Right atrium auricular region (tissue), 2 donors: Measurements from ENCODE around the gene RBMS1. TPM values are rescaled to one million over a fixed set of nuclear protein-coding genes. Genes with fewer than 3 reads are reported as not detected.
"Not testable (repeated sequence)": the region's sequence is repeated elsewhere in the genome, so short reads cannot be mapped to it uniquely, and the experiment has no call there.

ENCODE experiments used
- DNase-seq: peaks from one replicate; pipeline ENCODE4 v3.0.0-alpha.2; 2019; ENCODE audit warnings: low spot score
- H3K27ac ChIP-seq, 2 donors: fragments of 200-600 bp; sonication (generic); 1 replicate in 1 of 2; 2 replicates in 1 of 2; pipeline ENCODE4 v1.5.1; 2016 to 2019
- H3K27me3 ChIP-seq, 2 donors: fragments of 200-600 bp; sonication (generic); one replicate each; pipeline versions ENCODE4 v1.5.1 to v1.6.0; 2017 to 2019
- H3K36me3 ChIP-seq: fragments of 200-600 bp; sonication (generic); one replicate; pipeline ENCODE4 v1.5.1; 2016
- H3K4me1 ChIP-seq, 2 donors: fragments of 200-600 bp; sonication (generic); one replicate each; pipeline versions ENCODE4 v1.5.1 to v1.6.0; 2017 to 2019
- H3K4me3 ChIP-seq, 2 donors: fragments of 200-600 bp; sonication (generic); 1 replicate in 1 of 2; 2 replicates in 1 of 2; pipeline ENCODE4 v1.5.1; 2017 to 2019; ENCODE audit warnings: mild to moderate bottlenecking in 1 of 2, moderate library complexity in 1 of 2
- H3K9me3 ChIP-seq, 2 donors: fragments of 200-600 bp; sonication (generic); one replicate each; pipeline ENCODE4 v1.5.1; 2019
- total RNA-seq, 2 donors: library from RNA; depleted of rRNA; stranded (reverse); fragments of >200 nt; gene quantifications; one replicate each; pipeline ENCODE4 v1.1.0, GENCODE V29; 2016
- TF ChIP-seq, protein P1 (sequence below), 2 donors: fragments of 200-600 bp; sonication (generic); IDR thresholded peaks; one replicate each; pipeline ENCODE4 v1.5.1; 2019; ENCODE audit warnings: antibody characterized with exemption in 2 of 2

The RBMS1 gene
- total RNA-seq, 2 donors from 2014 or later = 52.3 to 57.0 TPM

DNA sequence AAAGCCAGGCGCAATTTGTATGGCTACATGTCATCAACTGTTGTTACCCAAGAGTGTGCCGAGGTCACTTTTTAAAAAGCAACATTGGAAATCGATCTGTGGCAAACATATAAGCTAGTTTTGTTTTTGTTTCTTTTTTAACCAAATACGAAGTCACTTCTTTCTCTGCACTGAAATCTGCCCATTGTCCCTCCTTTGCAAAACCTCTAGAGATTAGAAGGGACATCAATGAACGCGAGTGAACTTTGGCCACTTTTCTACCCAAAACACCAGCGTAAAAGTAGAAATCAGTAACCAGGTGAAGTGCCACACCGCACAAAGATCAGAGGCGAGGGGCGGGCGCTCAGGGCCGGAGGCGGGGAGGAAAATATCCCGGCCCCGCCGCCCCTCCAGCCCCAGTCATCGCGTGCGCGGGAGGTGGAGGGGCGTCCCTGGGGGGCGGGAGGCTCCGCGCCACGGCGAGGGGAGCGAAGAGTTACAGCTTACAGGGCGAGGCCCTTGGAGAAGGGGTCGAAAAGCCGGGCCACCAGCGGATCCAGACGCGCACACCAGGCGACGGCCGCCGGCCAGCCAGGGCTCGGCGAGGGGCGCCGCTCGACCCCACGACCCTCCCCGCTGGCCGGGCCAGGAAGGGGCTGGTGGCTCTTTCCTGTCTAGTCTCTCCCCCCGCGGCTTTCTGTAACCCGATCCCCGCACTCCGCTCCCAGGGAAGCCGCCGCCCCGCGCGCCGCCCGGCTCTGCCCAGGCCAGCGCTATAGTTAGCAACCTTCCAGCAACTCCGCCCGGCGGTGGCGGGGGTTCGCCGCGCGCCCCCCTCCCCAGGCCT lies 993 bp downstream of the RBMS1 start:
- Histone ChIP-seq H3K4me3 (peak overlapping the region; percentile 73 to 92), H3K27me3 (no peaks in the 10 kb centered on the region), H3K36me3 (no peaks in the 10 kb centered on the region), H3K9me3 (no peaks in the 10 kb centered on the region), H3K27ac (peak overlapping the region; percentile 96 to 98), H3K4me1 (peaks cover 0 to 32% of the 10 kb centered on the region in 2 donors)
- TF ChIP-seq, protein P1, sequence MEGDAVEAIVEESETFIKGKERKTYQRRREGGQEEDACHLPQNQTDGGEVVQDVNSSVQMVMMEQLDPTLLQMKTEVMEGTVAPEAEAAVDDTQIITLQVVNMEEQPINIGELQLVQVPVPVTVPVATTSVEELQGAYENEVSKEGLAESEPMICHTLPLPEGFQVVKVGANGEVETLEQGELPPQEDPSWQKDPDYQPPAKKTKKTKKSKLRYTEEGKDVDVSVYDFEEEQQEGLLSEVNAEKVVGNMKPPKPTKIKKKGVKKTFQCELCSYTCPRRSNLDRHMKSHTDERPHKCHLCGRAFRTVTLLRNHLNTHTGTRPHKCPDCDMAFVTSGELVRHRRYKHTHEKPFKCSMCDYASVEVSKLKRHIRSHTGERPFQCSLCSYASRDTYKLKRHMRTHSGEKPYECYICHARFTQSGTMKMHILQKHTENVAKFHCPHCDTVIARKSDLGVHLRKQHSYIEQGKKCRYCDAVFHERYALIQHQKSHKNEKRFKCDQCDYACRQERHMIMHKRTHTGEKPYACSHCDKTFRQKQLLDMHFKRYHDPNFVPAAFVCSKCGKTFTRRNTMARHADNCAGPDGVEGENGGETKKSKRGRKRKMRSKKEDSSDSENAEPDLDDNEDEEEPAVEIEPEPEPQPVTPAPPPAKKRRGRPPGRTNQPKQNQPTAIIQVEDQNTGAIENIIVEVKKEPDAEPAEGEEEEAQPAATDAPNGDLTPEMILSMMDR (IDR thresholded peaks at IDR 0.05) = no peak
- peak; percentile 73 for DNase-seq

DNA sequence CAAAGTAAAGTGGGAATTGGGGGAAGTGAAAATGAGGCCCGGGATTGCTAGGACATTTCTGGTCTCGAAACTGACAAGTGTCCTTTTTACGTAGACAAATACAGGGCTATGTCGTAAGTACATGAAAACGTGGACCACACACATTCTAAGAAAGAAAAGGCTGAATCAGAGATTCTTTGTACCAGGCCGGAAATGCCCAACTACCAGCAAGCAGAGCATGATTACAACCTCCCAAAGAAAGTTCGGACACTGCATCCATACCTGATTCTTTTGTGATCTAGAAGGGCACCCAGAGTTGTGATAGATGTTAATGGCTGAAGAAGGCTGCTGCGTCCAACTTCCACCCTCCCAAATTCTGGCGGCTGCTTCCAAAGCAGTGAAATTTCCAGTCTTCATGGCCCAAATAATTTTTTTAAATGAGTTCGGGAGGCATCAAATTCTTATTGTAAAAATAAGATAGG lies 1.7 kb downstream of the RBMS1 start:
- Histone ChIP-seq H3K36me3 (no peaks in the 10 kb centered on the region), H3K4me1 (peaks cover 0 to 38% of the 10 kb centered on the region in 2 donors), H3K4me3 (peak overlapping the region; percentile 73 to 92), H3K27me3 (no peaks in the 10 kb centered on the region), H3K9me3 (no peaks in the 10 kb centered on the region), H3K27ac (peak overlapping the region; percentile 96 to 98)
- TF ChIP-seq, protein P1 (IDR thresholded peaks at IDR 0.05) = no peak
- no peak for DNase-seq

DNA sequence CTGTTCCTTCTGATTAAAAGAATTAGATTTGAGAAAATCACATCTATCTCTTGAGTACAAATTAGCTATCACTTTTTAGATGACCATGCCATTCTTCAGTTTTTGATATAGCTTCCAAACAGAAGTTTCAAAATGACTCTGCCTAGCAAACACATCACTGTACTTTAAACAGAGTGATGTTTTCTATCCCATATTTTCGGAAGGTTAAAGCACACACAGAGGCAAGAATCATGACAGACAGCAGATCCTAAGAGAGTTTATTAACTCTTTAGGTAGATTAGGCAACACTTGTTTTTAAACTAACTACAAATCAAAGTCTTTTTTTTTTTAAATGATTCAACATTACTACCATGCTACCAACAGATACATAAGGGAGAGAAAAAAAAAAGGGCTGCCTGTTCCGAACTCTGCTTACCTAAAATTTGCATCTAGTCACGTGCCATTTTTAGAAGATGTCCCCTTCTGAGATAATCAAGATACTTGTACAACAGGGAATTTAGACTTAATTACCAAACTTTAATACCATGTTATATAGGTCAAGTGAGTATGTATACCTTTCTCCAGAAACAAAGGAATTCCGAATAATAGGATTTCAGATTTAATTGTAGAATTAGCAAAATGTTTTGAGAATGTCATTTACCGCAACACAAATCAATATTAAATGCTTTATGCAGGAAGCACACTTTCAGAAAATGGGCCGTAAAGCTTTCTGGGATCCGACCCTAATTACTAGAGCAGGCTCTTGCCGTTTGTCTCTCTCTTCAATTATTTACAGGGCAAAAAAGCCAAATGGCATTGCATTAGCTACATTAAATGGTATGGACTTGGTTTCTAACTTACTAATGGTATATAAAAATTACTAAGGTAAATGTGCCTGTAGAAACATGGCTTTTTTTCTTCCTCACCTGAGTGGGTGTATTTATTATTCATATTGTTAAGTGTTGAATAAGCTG lies 2.6 kb downstream of the RBMS1 start:
- Histone ChIP-seq H3K4me3 (peak overlapping the region; percentile 73 to 92), H3K27me3 (no peaks in the 10 kb centered on the region), H3K36me3 (no peaks in the 10 kb centered on the region), H3K4me1 (peaks cover 0 to 48% of the 10 kb centered on the region in 2 donors), H3K9me3 (no peaks in the 10 kb centered on the region), H3K27ac (peak overlapping the region; percentile 96 to 98)
- DNase-seq = no peak
- TF ChIP-seq, protein P1 (IDR thresholded peaks at IDR 0.05) = no peak

DNA sequence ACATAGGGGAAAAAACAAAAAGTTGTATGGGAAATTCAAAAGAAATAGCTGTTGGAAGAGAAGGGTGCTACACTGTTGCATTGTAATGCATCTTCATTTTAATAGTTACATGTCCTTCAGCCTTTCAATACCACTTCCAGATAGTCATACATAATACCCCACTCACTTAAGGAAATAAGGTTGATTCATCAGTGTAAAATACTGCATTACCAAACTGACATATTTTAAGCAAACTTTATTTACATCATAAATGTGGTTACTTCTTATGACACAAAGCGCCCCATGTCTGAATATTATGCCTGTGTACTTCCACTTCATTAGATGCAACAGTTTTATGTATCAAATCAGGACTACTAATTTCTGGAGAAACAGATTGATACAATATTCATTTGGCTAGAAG lies 4.5 kb downstream of the RBMS1 start:
- Histone ChIP-seq H3K9me3 (no peaks in the 10 kb centered on the region), H3K27me3 (no peaks in the 10 kb centered on the region), H3K4me3 (no peak overlapping the region), H3K36me3 (no peaks in the 10 kb centered on the region), H3K4me1 (peaks cover 0 to 48% of the 10 kb centered on the region in 2 donors), H3K27ac (no peak overlapping the region)
- TF ChIP-seq, protein P1 (IDR thresholded peaks at IDR 0.05) = no peak
- DNase-seq = no peak

DNA sequence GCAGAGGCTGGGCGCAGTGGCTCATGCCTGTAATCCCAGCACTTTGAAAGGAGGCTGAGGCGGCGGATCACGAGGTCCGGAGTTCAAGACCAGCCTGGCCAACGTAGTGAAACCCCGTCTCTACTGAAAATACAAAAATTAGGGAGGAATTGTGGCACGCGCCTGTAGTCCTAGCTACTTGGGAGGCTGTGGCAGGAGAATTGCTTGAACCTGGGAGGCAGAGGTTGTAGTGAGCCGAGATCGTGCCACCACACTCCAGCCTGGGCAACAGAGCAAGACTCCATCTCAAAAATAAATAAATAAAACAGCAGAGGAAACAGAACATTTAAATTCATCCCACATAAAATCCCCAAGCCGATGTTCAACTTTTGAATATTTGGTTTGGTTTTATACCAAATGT lies 5.3 kb downstream of the RBMS1 start:
- H3K27ac ChIP-seq = not testable (repeated sequence)

DNA sequence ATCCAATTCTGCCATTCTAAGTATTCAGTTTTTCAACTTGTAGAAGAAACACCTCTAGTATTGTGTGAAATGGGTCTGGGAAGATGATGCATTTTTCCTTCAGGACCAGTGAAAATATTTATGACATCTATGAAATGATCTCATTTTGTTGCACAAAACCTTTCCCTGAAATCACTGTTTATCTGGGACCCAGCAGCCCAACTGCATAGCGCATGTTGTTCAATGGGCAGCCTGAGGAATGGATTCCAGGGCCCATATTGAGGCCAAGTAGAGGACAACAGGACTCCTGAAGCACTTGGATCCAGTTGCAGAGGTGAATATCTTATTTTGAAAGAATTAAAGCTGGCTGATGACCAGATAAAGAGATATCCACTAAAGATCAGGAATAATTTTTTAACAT lies 7.3 kb downstream of the RBMS1 start:
- H3K4me1 ChIP-seq = peaks cover 0 to 62% of the 10 kb centered on the region in 2 donors
- H3K4me3 ChIP-seq = no peak overlapping the region
- no peaks in the 10 kb centered on the region for H3K27me3 ChIP-seq
- H3K36me3 ChIP-seq = no peaks in the 10 kb centered on the region
- no peak overlapping the region for H3K27ac ChIP-seq
- H3K9me3 ChIP-seq = no peaks in the 10 kb centered on the region
- TF ChIP-seq, protein P1 (IDR thresholded peaks at IDR 0.05) = no peak
- no peak for DNase-seq

More for the DNA sequence above, 5.3 kb downstream of the RBMS1 start:
- H3K4me3 ChIP-seq, DNase-seq, H3K27me3 ChIP-seq, H3K9me3 ChIP-seq, H3K36me3 ChIP-seq: not testable (repeated sequence)
- H3K4me1 ChIP-seq = peaks cover 0 to 52% of the 10 kb centered on the region in 2 donors
